Non-pigmented ciliary epithelial cell (primary cell): ENCODE measurements around the gene PTPRR.
A peak's percentile ranks its signal among the peaks of the same experiment; 100 is the strongest.

Source experiments
- DNase-seq: peaks from one replicate; pipeline ENCODE4 v3.0.0-alpha.2; 2010; ENCODE audit warnings: low read depth

The PTPRR gene

GRCh38 chr12:70796989-70797388 is 123.5 kb downstream of the PTPRR start:
- no peak for DNase-seq

DNA sequence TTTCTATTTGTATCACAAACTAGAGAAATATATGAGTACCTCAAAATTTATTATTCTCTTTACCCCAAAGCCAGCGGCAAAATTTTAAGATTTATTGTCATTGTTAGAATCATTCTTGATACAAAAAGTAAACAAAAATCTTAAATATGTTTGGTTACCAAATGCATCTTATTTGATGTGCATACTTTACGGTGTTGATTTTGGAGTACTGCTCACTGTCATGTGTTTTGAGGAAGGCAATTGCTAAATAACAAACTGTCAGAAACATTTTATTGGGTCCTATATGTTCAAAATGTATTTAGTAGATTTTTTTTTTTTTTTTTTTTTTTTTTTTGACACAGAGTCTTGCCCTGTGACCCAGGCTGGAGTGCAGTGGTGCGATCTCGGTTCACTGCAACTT is 124.9 kb downstream of the PTPRR start:
- DNase-seq, result no peak

DNA sequence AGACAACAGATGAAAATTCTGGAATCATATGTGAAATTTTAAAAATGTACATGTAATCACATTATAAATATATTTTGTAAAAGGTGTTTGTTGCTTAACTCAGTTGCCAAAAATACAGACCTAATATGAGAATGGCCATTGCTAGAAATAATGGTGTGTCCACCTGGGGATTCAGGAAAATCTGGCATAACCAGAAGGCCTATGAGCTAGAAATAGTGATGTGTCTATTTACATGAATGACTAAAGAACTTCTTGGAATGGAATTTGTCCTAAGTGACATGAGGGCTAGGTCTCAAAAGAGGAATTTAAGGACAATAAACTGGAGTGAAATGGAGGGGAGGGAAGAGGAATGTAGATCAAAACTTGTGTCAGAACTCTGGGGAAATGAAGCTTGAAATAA is 126.4 kb downstream of the PTPRR start:
- no peak for DNase-seq

GRCh38 chr12:70788774-70789173 is 131.8 kb downstream of the PTPRR start:
- DNase-seq, result no peak

DNA sequence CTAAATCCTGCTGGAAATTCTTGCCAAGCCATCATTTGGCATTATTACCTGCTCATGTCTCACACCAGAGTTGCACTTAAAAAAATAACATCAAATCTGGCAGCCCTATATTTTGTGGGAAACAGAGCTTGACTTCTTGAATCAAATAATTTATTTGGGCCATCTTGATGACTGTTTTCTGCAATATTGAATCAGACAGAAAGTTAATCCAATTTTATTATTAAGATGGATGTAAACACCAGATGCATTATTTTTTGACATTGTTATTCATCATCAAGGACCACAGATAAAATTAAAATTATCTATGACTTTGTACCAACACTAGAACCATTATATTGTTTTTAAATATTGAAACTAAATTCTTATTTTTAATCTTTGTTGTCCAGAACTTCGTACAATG is 132.9 kb downstream of the PTPRR start:
- no peak for DNase-seq

DNA sequence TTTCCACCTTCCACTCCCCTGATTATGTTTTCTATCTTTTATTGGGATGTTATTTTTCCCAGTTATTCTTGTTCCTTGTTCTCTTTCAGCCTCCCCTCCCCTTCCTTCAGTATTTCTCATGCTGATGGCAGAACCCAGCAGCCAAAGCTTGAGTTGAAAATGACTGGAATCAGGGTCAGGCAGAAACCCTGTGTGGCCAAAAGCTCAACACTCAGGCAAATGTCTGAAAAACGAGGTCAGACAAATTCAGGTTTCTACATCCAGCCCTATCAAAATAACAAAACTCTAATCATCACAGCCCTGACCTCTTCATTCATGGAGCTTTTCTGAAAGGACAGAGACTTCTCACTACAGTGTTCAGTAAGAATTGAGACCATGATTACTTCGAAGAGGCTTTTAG is 134.6 kb downstream of the PTPRR start:
- DNase-seq, result no peak

DNA sequence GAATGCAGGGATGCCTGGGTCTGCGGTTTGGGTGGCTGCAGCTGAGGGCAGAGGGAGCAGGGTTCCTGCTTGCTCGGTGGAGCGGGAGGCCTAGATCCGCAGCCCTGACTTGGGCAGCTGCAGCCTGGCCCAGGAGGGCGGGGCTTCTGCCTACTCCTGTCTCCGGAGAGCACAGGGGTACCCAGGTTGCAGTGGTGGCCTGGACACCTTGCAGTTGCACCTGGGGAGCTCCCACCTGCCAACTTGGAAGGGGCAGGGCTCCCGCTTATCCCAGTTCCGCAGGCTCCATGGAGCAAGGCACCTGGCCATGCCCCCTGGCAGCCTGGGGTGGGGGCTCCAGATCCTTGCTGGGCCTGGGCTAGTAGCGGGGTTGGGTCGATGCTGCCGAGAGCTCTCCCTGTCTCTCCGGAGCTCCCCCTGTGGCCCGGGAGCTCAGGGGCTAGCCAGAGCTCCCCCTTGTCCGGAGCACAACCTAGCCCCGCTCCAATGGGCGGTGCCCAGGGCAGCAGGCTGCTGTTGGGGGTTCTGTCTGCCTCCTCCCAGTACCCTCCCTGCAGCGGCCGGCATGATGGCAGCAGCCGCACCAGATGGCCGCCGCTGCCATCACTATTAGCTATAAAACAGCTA is 136.4 kb downstream of the PTPRR start:
- DNase-seq, result no peak

DNA sequence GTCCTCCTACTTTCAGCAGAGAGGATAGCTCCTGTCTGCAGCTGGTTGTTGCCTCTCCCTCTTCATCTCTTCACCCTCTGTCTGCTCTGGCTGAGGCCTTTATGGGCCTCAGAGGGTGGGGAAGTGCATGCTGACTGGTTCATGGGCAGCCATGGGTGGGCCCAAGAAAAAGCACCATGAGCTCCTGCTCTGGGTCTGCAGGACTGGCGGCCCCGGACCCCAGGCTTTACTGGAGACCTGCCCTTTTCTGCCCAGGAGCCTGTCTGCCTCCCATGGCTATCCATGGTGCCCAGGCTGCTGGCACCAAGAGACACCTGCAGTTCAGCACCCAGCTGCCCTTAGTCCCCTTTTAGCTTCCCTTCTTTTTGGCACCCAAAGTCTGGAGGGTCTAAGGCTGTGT is 137.1 kb downstream of the PTPRR start:
- no peak for DNase-seq

DNA sequence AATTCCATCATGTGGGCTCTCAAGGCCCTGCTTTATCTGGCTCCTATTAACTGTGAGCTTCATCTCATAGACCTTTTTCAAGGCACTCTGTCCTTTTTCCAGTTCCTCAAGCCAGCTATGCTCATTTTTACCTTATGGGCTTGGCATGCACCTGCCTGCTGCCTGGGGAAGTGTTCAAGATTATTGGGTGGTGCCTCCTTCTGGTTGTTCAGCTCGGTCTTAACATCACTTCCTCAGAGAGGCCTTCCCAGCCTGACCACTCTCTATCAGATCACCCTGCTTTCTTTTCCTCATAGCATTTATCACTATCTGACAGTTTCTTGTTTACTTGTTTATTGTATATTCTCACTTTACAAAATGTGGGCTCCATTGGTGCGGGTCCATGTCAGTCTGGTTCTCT is 141.3 kb downstream of the PTPRR start:
- no peak for DNase-seq

DNA sequence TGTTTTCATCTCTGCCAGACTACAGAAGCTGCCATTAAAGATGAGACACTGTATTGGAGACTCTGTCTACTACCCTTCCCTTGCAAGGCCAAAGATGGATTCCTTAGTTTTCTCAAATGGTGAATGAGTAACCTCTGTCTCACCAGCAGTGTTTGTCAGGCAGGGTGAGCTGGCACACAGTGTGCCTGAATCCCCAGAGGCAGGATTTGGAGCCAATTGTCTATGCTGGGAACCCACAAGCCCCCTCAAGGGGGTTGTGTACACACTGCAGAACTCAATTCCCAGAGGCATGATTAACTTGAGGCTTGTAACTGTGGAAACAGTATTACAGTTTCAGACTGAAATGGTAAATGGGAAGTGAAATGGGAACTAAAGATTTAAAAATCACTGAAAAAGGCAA is 146.5 kb downstream of the PTPRR start:
- no peak for DNase-seq

- DNase-seq, result no peak
Measured at GRCh38 chr12:70772836-70773235, 147.7 kb downstream of the PTPRR start.

DNA sequence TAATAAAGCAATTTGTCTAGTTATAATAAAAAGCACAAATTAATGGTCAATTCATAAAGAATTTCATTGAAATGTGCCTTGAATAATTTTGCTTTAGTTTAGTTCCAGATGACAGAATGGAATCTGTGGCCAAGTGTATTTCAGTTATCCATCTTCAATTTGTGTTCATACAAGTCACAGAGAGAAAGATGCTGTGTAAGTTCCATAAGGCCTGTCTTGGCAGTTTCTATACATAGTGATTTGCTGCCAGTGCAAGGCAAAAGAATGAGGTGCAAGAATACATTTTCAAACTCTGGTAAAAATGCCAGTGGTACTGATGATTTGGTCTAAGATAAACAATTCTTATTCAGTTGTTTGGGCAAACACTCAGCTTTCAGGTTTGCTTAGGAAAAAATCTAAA is 149.0 kb downstream of the PTPRR start:
- DNase-seq, result no peak

- DNase-seq, result no peak
Measured at GRCh38 chr12:70763666-70764065, 156.9 kb downstream of the PTPRR start.

DNA sequence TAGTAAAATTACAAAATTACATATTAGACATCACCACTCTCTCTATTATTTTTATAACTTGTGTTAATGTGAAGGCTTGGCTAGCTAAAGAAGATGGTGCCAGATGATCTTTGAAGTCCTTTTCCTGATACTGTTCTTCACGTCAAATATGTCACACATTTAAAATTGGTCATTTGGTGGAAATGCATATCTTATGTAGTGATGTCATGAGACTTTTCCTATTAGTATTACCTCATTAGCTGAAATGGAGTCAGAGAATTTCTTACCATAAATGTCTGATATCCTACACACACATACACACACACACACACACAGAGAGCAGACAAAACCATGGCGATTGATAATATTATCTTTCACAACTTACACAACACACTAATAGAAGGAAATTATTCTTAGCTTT is 158.5 kb downstream of the PTPRR start:
- DNase-seq, result no peak

DNA sequence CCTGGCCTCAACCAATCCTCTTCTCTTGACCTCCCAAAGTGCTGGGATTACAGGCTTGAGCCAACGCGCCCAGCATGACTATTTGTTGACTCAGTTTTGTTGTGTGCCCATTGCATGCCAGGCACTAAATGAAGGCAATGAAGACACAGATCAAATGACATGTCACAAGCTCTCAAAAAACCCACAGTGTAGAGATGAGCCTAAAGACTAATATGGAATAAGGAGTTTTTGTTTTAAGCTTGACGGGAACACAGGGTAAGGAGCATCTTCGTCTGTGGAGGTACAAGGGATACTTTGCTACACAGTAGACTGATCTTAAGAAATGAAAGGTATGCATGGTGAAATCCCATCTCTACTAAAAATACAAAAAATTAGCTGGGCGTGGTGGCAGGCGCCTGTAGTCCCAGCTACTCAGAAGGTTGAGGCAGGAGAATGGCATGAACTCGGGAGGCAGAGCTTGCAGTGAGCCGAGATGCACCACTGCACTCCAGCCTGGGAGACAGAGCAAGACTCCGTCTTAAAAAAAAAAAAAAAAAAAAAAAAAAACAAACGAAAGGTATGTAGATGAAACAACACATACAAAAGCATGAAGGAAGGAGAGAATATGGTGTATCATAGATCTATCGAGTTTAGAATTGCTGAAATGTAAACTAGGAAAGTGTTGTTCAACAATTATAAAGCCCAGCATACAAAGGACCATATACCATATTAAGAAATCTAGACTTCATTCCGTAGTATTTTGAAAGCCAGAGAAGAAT is 161.2 kb downstream of the PTPRR start:
- DNase-seq, result no peak

- DNase-seq, result no peak
Measured at GRCh38 chr12:70758494-70758845, 162.1 kb downstream of the PTPRR start.

GRCh38 chr12:70757830-70758493 is 162.6 kb downstream of the PTPRR start:
- DNase-seq, result no peak

DNA sequence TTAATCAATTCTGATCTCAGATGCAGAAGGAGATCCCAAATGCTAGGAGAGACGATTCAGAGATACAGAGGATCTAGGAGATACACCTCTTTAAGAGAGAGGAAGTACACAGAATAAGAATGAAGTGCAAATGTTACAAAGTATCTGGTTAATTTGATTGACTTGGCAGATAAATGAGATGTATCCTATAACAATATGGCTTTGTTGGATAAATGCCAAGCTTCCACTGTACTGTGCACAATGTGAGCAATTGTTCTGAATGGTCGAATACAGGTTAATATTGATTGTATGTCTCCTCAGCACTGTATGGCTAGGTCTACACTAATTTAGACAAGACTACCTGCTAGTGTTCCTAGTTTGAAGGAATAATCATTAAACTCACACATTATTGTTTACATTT is 163.7 kb downstream of the PTPRR start:
- DNase-seq, result no peak

GRCh38 chr12:70756118-70756517 is 164.4 kb downstream of the PTPRR start:
- peak; percentile 36 for DNase-seq

DNA sequence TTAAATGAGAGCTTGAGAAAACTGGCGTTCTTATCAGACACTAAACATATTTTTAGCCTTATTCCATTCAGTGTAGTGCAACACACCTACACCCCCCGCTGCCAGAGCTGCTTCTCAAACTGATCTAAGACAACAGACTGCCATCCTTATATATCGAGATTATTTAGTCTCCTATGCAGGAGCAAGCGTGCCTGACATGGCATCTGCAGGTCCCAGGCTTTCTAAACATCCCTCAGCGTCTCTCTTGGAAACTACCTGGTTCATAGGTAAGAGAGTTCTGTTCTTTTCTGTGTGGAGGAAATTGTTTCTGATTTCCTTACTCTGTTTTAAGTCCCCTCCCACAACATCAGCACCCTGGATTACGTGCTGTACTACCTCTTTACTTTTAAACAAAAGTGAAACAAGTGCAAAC is 166.2 kb downstream of the PTPRR start:
- DNase-seq, result no peak

DNA sequence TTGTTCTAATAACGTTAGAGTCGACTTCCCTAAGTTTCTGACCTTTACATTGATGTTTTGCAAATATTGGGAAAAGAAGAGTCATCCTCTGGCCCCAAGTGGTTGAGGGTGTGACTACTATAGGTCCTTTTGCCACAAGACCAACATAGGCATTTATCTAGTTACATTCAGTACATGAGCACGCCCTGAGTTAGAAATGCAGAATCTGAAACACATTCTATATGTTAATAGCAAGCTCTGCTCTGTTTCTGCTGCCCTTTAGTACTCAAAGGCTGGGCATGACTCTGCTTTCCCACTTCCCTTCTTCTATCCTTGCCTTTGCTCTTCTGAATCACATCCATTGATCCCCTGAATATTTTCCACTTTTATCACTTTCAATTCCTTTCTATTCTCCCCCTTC is 168.2 kb downstream of the PTPRR start:
- DNase-seq, result no peak

DNA sequence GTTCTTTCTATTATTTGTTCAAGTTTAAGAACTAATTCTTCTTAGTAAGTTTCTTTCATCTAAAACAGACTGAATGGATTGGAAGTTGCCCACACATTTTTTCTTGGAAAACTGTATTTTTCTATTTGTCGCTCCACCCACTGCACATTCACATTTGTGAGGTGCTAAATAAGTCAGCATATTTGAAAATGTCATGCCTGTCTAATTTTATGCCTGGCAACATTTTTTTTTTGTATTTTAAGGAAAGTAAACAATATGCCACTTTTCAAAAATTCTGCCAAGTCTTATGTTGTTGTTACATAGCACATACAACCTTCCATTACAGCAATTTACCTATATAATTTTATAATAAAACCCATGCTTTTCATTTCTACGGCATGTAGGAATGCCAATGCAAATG is 170.6 kb downstream of the PTPRR start:
- DNase-seq, result no peak

DNA sequence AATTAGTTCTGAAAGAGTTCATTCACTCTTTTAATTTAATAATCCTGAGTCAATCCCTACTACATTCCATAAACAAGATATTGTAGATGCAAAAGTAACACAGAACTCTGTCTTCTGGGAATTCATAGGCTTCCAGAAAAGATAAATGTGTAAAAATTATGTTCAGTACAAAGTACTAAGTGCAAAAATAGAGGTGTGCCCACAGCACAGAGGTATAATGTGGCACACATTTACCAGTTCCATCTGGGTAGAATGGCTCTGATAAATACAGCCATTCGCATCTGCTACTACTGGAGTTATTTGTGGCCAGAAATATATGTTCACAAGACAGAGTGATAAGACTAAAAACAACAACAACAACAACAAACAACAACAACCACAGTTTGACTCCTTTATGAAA is 171.7 kb downstream of the PTPRR start:
- no peak for DNase-seq
